Spleen (tissue), 7 donors: Measurements from ENCODE around the gene WDFY4.

Experiments used
- CTCF ChIP-seq, 11 experiments: fragments of 200-600 bp in 7 of 11; fragments of 450-650 bp in 4 of 11; sonication (generic) in 4 of 11; IDR thresholded peaks in 8 of 11; conservative IDR thresholded peaks in 3 of 11; 1 replicate in 7 of 11; 2 replicates in 4 of 11; pipeline versions ENCODE4 v1.4.0 to v1.8.0; 2016 to 2021; ENCODE audit warnings: antibody characterized with exemption in 11 of 11, inconsistent platforms in 4 of 11, mild to moderate bottlenecking in 1 of 11
- POLR2A ChIP-seq, 3 donors: fragments of 450-650 bp; IDR thresholded peaks; one replicate each; pipeline ENCODE4 v1.5.1; 2017; ENCODE audit warnings: antibody characterized with exemption in 3 of 3, mild to moderate bottlenecking in 1 of 3
- donor health status: DM: no; HTN: no; CAD: no; lungs with moderate emphysema.
- donor health status: DM: no; HTN: no; CAD: no.
- donor health status: DM: no; HTN: no; CAD: no.

GRCh38 chr10:48690791-48691660 lies 6.4 kb downstream of the WDFY4 start:
- TF ChIP-seq CTCF (IDR thresholded peaks at IDR 0.05 in 8 of 11, conservative IDR thresholded peaks at IDR 0.05 in 3 of 11) (no peak), POLR2A (IDR thresholded peaks at IDR 0.05) (no peak)
